IMR-90 (cell line): ENCODE measurements around the gene TRPV4. TPM values are rescaled to one million over a fixed set of nuclear protein-coding genes. Genes with fewer than 3 reads are reported as not detected.

ENCODE experiments used
- ATAC-seq: fragments of 200-7000 bp; cut with Tn5 transposase; 2 replicates; pipeline ENCODE4 v1.9.1; 2020; ENCODE audit warnings: low read depth, mild to moderate bottlenecking, moderate library complexity
- BruUV-seq: library from RNA; stranded (reverse); fragments of 400-500 nt; replicated peaks from 2 replicates; lab custom pipeline; 2021; lab: Mats Ljungman, UMichigan
- CTCF ChIA-PET: fragments of 300-600 bp; formaldehyde crosslinking; extraction: SDS; loops from one replicate; lab custom pipeline; 2021; ENCODE audit warnings: antibody characterized with exemption; lab: Yijun Ruan, JAX
- POLR2A ChIA-PET: fragments of 300-600 bp; sonication (Branson Sonifier 250); formaldehyde crosslinking; loops from one replicate; lab custom pipeline; 2022; ENCODE audit warnings: antibody characterized with exemption; ENCODE audit not compliant: unreplicated experiment; lab: Charles Lee
- DNase-seq: peaks from one replicate; pipeline ENCODE4 v3.0.0; 2013
- H2AFZ ChIP-seq: replicated peaks from 2 replicates; pipeline ENCODE3; 2013; ENCODE audit warnings: low read length, mild to moderate bottlenecking; ENCODE audit not compliant: poor library complexity
- H2AK5ac ChIP-seq: 2 replicates; pipeline ENCODE4 v1.6.1; 2013; ENCODE audit warnings: low read depth, low read length, inconsistent platforms
- H2AK9ac ChIP-seq: replicated peaks from 2 replicates; pipeline ENCODE3; 2013; ENCODE audit warnings: mild to moderate bottlenecking, low read depth, low read length, moderate library complexity; ENCODE audit not compliant: poor library complexity
- H2BK120ac ChIP-seq: 2 replicates; pipeline ENCODE4 v1.6.1; 2013; ENCODE audit warnings: low read depth, low read length, inconsistent platforms
- H2BK15ac ChIP-seq: 3 replicates; pipeline ENCODE4 v1.6.1; 2013; ENCODE audit warnings: low read depth, low read length, inconsistent platforms
- H2BK20ac ChIP-seq: 2 replicates; pipeline ENCODE4 v1.6.1; 2013; ENCODE audit warnings: low read depth, mild to moderate bottlenecking, inconsistent platforms, low read length, moderate library complexity
- H2BK5ac ChIP-seq: 2 replicates; pipeline ENCODE4 v1.6.1; 2013; ENCODE audit warnings: mild to moderate bottlenecking, low read depth, low read length, inconsistent platforms; ENCODE audit not compliant: poor library complexity, severe bottlenecking
- H3K14ac ChIP-seq: replicated peaks from 2 replicates; pipeline ENCODE4 v1.6.1; 2013; ENCODE audit warnings: low read depth, low read length, inconsistent platforms
- H3K18ac ChIP-seq: 2 replicates; pipeline ENCODE4 v1.6.1; 2013; ENCODE audit warnings: low read depth, low read length, control low read depth
- H3K23ac ChIP-seq: 2 replicates; pipeline ENCODE4 v1.6.1; 2013; ENCODE audit warnings: low read depth, low read length, inconsistent platforms
- H3K27ac ChIP-seq: 2 replicates; pipeline ENCODE4 v1.5.1; 2013; ENCODE audit warnings: mild to moderate bottlenecking, control low read depth, low read length; ENCODE audit not compliant: insufficient read depth
- H3K27me3 ChIP-seq: 2 replicates; pipeline ENCODE4 v1.6.1; 2013; ENCODE audit warnings: low read length; ENCODE audit not compliant: control insufficient read depth, insufficient read depth
- H3K36me3 ChIP-seq: 2 replicates; pipeline ENCODE4 v1.6.1; 2013; ENCODE audit warnings: low read length, mixed read lengths; ENCODE audit not compliant: control insufficient read depth, insufficient read depth
- H3K4ac ChIP-seq: 2 replicates; pipeline ENCODE4 v1.6.1; 2013; ENCODE audit warnings: low read depth, low read length, inconsistent platforms
- H3K4me1 ChIP-seq: 2 replicates; pipeline ENCODE4 v1.6.1; 2013; ENCODE audit warnings: low read length, mixed read lengths; ENCODE audit not compliant: control insufficient read depth, insufficient read depth
- H3K4me2 ChIP-seq: 2 replicates; pipeline ENCODE4 v1.6.1; 2013; ENCODE audit warnings: low read depth, mild to moderate bottlenecking, control low read depth, low read length, moderate library complexity
- H3K4me3 ChIP-seq: 2 replicates; pipeline ENCODE4 v1.5.1; 2013; ENCODE audit warnings: low read depth, mild to moderate bottlenecking, control low read depth, low read length, moderate library complexity; ENCODE audit not compliant: insufficient read depth
- H3K56ac ChIP-seq: 2 replicates; pipeline ENCODE4 v1.6.1; 2013; ENCODE audit warnings: low read length, inconsistent platforms; ENCODE audit not compliant: insufficient read depth; ENCODE audit errors: extremely low read depth
- H3K79me1 ChIP-seq, 2 experiments: 2 replicates each; pipeline ENCODE4 v1.6.1; 2013; ENCODE audit warnings: low read length in 2 of 2, inconsistent platforms in 1 of 2, low read depth in 1 of 2
- H3K9ac ChIP-seq: 2 replicates; pipeline ENCODE4 v1.6.1; 2013; ENCODE audit warnings: low read depth, low read length, control low read depth
- H3K9me1 ChIP-seq: 2 replicates; pipeline ENCODE4 v1.6.1; 2013; ENCODE audit warnings: low read length, inconsistent platforms; ENCODE audit not compliant: insufficient read depth
- H3K9me3 ChIP-seq: 2 replicates; pipeline ENCODE4 v1.6.1; 2013; ENCODE audit warnings: low read length; ENCODE audit not compliant: control insufficient read depth, insufficient read depth
- H4K20me1 ChIP-seq: 2 replicates; pipeline ENCODE4 v1.6.1; 2013; ENCODE audit warnings: low read length, inconsistent platforms; ENCODE audit not compliant: insufficient read depth
- H4K5ac ChIP-seq: 2 replicates; pipeline ENCODE4 v1.6.1; 2013; ENCODE audit warnings: mild to moderate bottlenecking, low read depth, low read length, control low read depth
- H4K8ac ChIP-seq, 2 experiments: 2 replicates each; pipeline ENCODE4 v1.6.1; 2013; ENCODE audit warnings: low read depth in 2 of 2, low read length in 2 of 2, control low read depth in 1 of 2, inconsistent platforms in 1 of 2
- H4K91ac ChIP-seq: 2 replicates; pipeline ENCODE4 v1.6.1; 2013; ENCODE audit warnings: low read depth, low read length, inconsistent platforms; ENCODE audit not compliant: insufficient read depth
- CTCF ChIP-seq: conservative IDR thresholded peaks from 2 replicates; pipeline ENCODE4 v1.5.1; 2012; ENCODE audit warnings: mild to moderate bottlenecking, low read depth, low read length, improper control_type of control experiment
- MAFK ChIP-seq: IDR thresholded peaks from 2 replicates; pipeline ENCODE4 v1.6.1; 2012; ENCODE audit warnings: low read depth, low read length, improper control_type of control experiment
- NFE2L2 ChIP-seq: fragments of 150-350 bp; IDR thresholded peaks from 2 replicates; pipeline ENCODE4 v1.6.1; 2016; ENCODE audit warnings: low read depth, mild to moderate bottlenecking, low read length
- RAD21 ChIP-seq: IDR thresholded peaks from 2 replicates; pipeline ENCODE4 v1.6.1; 2012; ENCODE audit warnings: low read length, improper control_type of control experiment
- RCOR1 ChIP-seq: IDR thresholded peaks from 2 replicates; pipeline ENCODE4 v1.6.1; 2012; ENCODE audit warnings: mild to moderate bottlenecking, low read length, improper control_type of control experiment; ENCODE audit not compliant: insufficient replicate concordance
- RFX5 ChIP-seq: IDR thresholded peaks from 2 replicates; pipeline ENCODE4 v1.8.0; 2012; ENCODE audit warnings: low read depth, mild to moderate bottlenecking, low read length, moderate library complexity
- WGBS, 2 experiments: methylation state at CpG; one replicate each; pipeline versions ENCODE4 v1.1.5 to v1.1.7; 2013; ENCODE audit warnings: missing lambda C conversion rate in 2 of 2; ENCODE audit not compliant: insufficient read length in 1 of 2; ENCODE audit errors: extremely low coverage in 2 of 2; 5-methylcytosine and 5-hydroxymethylcytosine counted together
- dilution Hi-C: fragments of 300-500 bp; cut with HindIII; formaldehyde crosslinking; loops from one replicate; pipeline ENCODE4 v1.14.3; 2018; ENCODE audit warnings: low sequenced_read_pairs; ENCODE audit not compliant: unreplicated experiment
- in situ Hi-C: fragments of 300-500 bp; cut with MboI; formaldehyde crosslinking; loops from 3 replicates; pipeline ENCODE4 v1.14.3; 2019; ENCODE audit warnings: low sequenced_read_pairs, inconsistent platforms, mixed read lengths
- intact Hi-C: fragments of 100-400 bp; cut with micrococcal nuclease; formaldehyde crosslinking; loops from 2 replicates; pipeline ENCODE4 v1.10.0; 2022
- polyA plus RNA-seq, 3 experiments: library from polyadenylated mRNA; depleted of rRNA; stranded (reverse); fragments of >200 nt; gene quantifications; 2 replicates each; pipeline ENCODE4 v1.2.3, GENCODE V29; 2012; ENCODE audit warnings: low replicate concordance in 1 of 3
- total RNA-seq: library from RNA; depleted of rRNA; stranded (reverse); fragments of >200 nt; gene quantifications from 2 replicates; pipeline ENCODE4 v1.2.3, GENCODE V29; 2012

Gene TRPV4
- total and polyA plus RNA-seq, 2 of the 4 experiments (the other 2 are of a cell fraction) = 1.1 to 6.1 TPM

- Histone ChIP-seq H3K9ac (no peak overlapping the region), H4K91ac (no peak overlapping the region), H3K4me3 (no peak overlapping the region), H3K23ac (no peak overlapping the region), H4K5ac (no peak overlapping the region), H3K9me3 (peaks cover 2% of the 10 kb centered on the region; the same call in 1 of the 2 replicates), H3K18ac (no peak overlapping the region), H3K79me1 (no peaks in the 10 kb centered on the region), H3K9me1 (no peaks in the 10 kb centered on the region), H3K4me2 (no peak overlapping the region), H3K27ac (no peak overlapping the region), H3K56ac (no peak overlapping the region), H3K36me3 (no peaks in the 10 kb centered on the region), H2AK9ac (no peak overlapping the region), H3K4ac (no peak overlapping the region), H3K4me1 (no peaks in the 10 kb centered on the region), H4K20me1 (no peaks in the 10 kb centered on the region), H4K8ac (no peak overlapping the region), H2BK120ac (no peak overlapping the region), H3K14ac (no peak overlapping the region), H2AK5ac (no peak overlapping the region), H2AFZ (no peak overlapping the region), H2BK15ac (no peak overlapping the region), H2BK5ac (no peak overlapping the region), H3K27me3 (peaks cover 2% of the 10 kb centered on the region; the same call in 1 of the 2 replicates), H2BK20ac (no peak overlapping the region)
- TF ChIP-seq RFX5 (no peak), RAD21 (no peak), RCOR1 (no peak), MAFK (no peak), NFE2L2 (no peak), CTCF (no peak)
- ChIA-PET POLR2A (no interaction called here), CTCF (interaction anchor here (1.0 kb wide), 1 partner anchor 8 kb away, joined by 3 read pairs; no protein-coding TSS in a partner anchor)
- intact Hi-C loops = no loop called here
- in situ Hi-C loops = no loop called here
- ATAC-seq (no peak), DNase-seq (no peak)
- 82% methylated on average over 2 of the region's 4 CpGs; no CpG with 5 or more reads in 1 of the 2 experiments for WGBS, 2 experiments
- dilution Hi-C loops = no loop called here
- no TSS peak for BruUV-seq
These were observed 65.7 kb downstream of the TRPV4 start for GRCh38 chr12:109767456-109767855.
